C1 segment of cervical spinal cord (tissue), 14 donors: ENCODE results near the gene STAG1.

ENCODE experiments used
- DNase-seq, 14 donors: peaks; one replicate each; lab custom pipeline; 2025; lab: John Stamatoyannopoulos, UW

STAG1 gene

GRCh38 chr3:136332776-136333175 is 419.4 kb downstream of the STAG1 start:
- no peak for DNase-seq

GRCh38 chr3:136332302-136332701 is 419.9 kb downstream of the STAG1 start:
- DNase-seq, result no peak

- DNase-seq, result no peak
Measured at GRCh38 chr3:136330900-136331299, 421.3 kb downstream of the STAG1 start.

GRCh38 chr3:136329593-136329992 is 422.6 kb downstream of the STAG1 start:
- DNase-seq, result no peak

GRCh38 chr3:136327671-136328070 is 424.5 kb downstream of the STAG1 start:
- DNase-seq, result no peak

- DNase-seq, result no peak
Measured at GRCh38 chr3:136326316-136326715, 425.9 kb downstream of the STAG1 start.

- DNase-seq, result no peak
Measured at GRCh38 chr3:136311968-136312367, 440.2 kb downstream of the STAG1 start.

GRCh38 chr3:136311261-136311660 is 440.9 kb downstream of the STAG1 start:
- no peak for DNase-seq

GRCh38 chr3:136305879-136306278 is 446.3 kb downstream of the STAG1 start:
- no peak for DNase-seq

- DNase-seq, result no peak
Measured at GRCh38 chr3:136300444-136300843, 451.7 kb downstream of the STAG1 start.

- no peak for DNase-seq
Measured at GRCh38 chr3:136297826-136298225, 454.4 kb downstream of the STAG1 start.

- DNase-seq, result no peak
Measured at GRCh38 chr3:136296960-136297359, 455.2 kb downstream of the STAG1 start.

- no peak for DNase-seq
Measured at GRCh38 chr3:136294176-136294575, 458.0 kb downstream of the STAG1 start.

GRCh38 chr3:136293279-136293678 is 458.9 kb downstream of the STAG1 start:
- no peak for DNase-seq

- no peak for DNase-seq
Measured at GRCh38 chr3:136292500-136292899, 459.7 kb downstream of the STAG1 start.

GRCh38 chr3:136291302-136291701 is 460.9 kb downstream of the STAG1 start:
- DNase-seq, result no peak
